Activated CD8-positive, alpha-beta T cell treated with anti-CD3 and anti-CD28 coated beads, Interleukin-2, amount 10 ng/mL, durations not matched to agents 7 days and 5 days (primary cell): ENCODE results near the gene OR1A1. TPM values are rescaled to one million over a fixed set of nuclear protein-coding genes. Genes with fewer than 3 reads are reported as not detected.
"Not testable (repeated sequence)": the region's sequence is repeated elsewhere in the genome, so short reads cannot be mapped to it uniquely, and the experiment has no call there.

Experiments
- ATAC-seq: fragments of 150-1000 bp; cut with Tn5 transposase; one replicate; pipeline ENCODE4 v1.10.0; 2021; ENCODE audit warnings: moderate library complexity
- CTCF ChIA-PET: fragments of 350-600 bp; sonication (Branson Sonifier 250); formaldehyde crosslinking; loops from one replicate; lab custom pipeline; 2021; ENCODE audit warnings: antibody characterized with exemption; lab: Charles Lee
- POLR2A ChIA-PET: fragments of 350-600 bp; sonication (Branson Sonifier 250); formaldehyde crosslinking; loops from one replicate; lab custom pipeline; 2021; ENCODE audit warnings: antibody characterized with exemption; lab: Charles Lee
- DNase-seq: peaks from one replicate; pipeline ENCODE4 v3.0.0-alpha.2; 2020
- H3K27ac Mint-ChIP-seq: one replicate; pipeline ENCODE4 v1.8.0; 2021; ENCODE audit warnings: mild to moderate bottlenecking, mixed read lengths
- H3K27me3 Mint-ChIP-seq: one replicate; pipeline ENCODE4 v1.8.0; 2021; ENCODE audit warnings: low read depth, mixed read lengths
- H3K36me3 Mint-ChIP-seq: one replicate; pipeline ENCODE4 v1.8.0; 2021; ENCODE audit warnings: low read depth, mixed read lengths
- H3K4me1 Mint-ChIP-seq: one replicate; pipeline ENCODE4 v1.8.0; 2021; ENCODE audit warnings: low read depth, mixed read lengths
- H3K4me3 Mint-ChIP-seq: one replicate; pipeline ENCODE4 v1.8.0; 2021; ENCODE audit warnings: mild to moderate bottlenecking, mixed read lengths
- H3K9me3 Mint-ChIP-seq: one replicate; pipeline ENCODE4 v1.8.0; 2022; ENCODE audit warnings: mixed read lengths; ENCODE audit not compliant: insufficient read depth
- total RNA-seq, 2 experiments: library from RNA; stranded (reverse); gene quantifications; one replicate each; pipeline ENCODE4 v1.2.3, GENCODE V29; 2021

OR1A1 gene
- not detected for total RNA-seq

- POLR2A ChIA-PET: no interaction called here
- no peak within 1 kb of the TSS for H3K27ac Mint-ChIP-seq
- peaks cover 6% of the 10 kb centered on the region for H3K27me3 Mint-ChIP-seq
- CTCF ChIA-PET: no interaction called here
- no peak for DNase-seq
- no peaks in the 10 kb centered on the region for H3K4me1 Mint-ChIP-seq
- H3K4me3 Mint-ChIP-seq: no peak within 1 kb of the TSS
- ATAC-seq: no peak
- H3K9me3 Mint-ChIP-seq: no peaks in the 10 kb centered on the region
- no peaks in the 10 kb centered on the region for H3K36me3 Mint-ChIP-seq
These were observed at the start of gene OR1A1 for GRCh38 chr17:3207367-3207766. TSS of gene OR1A1 (plus strand) at chr17:3207667. CDS start at chr17:3215621, 7,954 bp downstream.

GRCh38 chr17:3167574-3167973, 39.9 kb upstream of the OR1A1 start:
- H3K27me3 Mint-ChIP-seq: peaks cover 3% of the 10 kb centered on the region
- DNase-seq (no peak), ATAC-seq (no peak)
- peaks cover 2% of the 10 kb centered on the region for H3K9me3 Mint-ChIP-seq
- no peaks in the 10 kb centered on the region for H3K36me3 Mint-ChIP-seq
- H3K4me1 Mint-ChIP-seq: peaks cover 2% of the 10 kb centered on the region
- ChIA-PET POLR2A (no interaction called here), CTCF (no interaction called here)
- H3K4me3 Mint-ChIP-seq: no peak overlapping the region
- H3K27ac Mint-ChIP-seq: no peak overlapping the region

GRCh38 chr17:3189961-3190360, 17.5 kb upstream of the OR1A1 start:
- Mint-ChIP-seq H3K36me3 (no peaks in the 10 kb centered on the region), H3K27ac (no peak overlapping the region), H3K4me1 (no peaks in the 10 kb centered on the region), H3K27me3 (peaks cover 9% of the 10 kb centered on the region), H3K4me3 (no peak overlapping the region), H3K9me3 (no peaks in the 10 kb centered on the region)
- no peak for DNase-seq
- ChIA-PET POLR2A (no interaction called here), CTCF (no interaction called here)
- no peak for ATAC-seq

- H3K9me3 Mint-ChIP-seq: no peaks in the 10 kb centered on the region
- DNase-seq (no peak), ATAC-seq (no peak)
- ChIA-PET POLR2A (no interaction called here), CTCF (no interaction called here)
- peaks cover 8% of the 10 kb centered on the region for H3K27me3 Mint-ChIP-seq
- no peaks in the 10 kb centered on the region for H3K36me3 Mint-ChIP-seq
- no peaks in the 10 kb centered on the region for H3K4me1 Mint-ChIP-seq
- no peak within 1 kb of the TSS for H3K27ac Mint-ChIP-seq
- H3K4me3 Mint-ChIP-seq: no peak within 1 kb of the TSS
These were observed 10.2 kb upstream of the OR1A1 start, which contains the start of gene OR1A2 for GRCh38 chr17:3197219-3197618. TSS of gene OR1A2 (plus strand) at chr17:3197519. CDS start at chr17:3197519, 0 bp downstream.

GRCh38 chr17:3208484-3208883, 1.0 kb downstream of the OR1A1 start:
- no peak for ATAC-seq
- ChIA-PET CTCF (no interaction called here), POLR2A (no interaction called here)

GRCh38 chr17:3213001-3213400, 5.5 kb downstream of the OR1A1 start:
- Mint-ChIP-seq H3K4me1 (no peaks in the 10 kb centered on the region), H3K36me3 (no peaks in the 10 kb centered on the region), H3K9me3 (no peaks in the 10 kb centered on the region), H3K27ac (no peak overlapping the region), H3K4me3 (no peak overlapping the region), H3K27me3 (peaks cover 5% of the 10 kb centered on the region)
- DNase-seq (no peak), ATAC-seq (no peak)
- CTCF ChIA-PET: no interaction called here
- POLR2A ChIA-PET: no interaction called here

More at GRCh38 chr17:3208484-3208883, 1.0 kb downstream of the OR1A1 start:
- Mint-ChIP-seq H3K36me3 (no peaks in the 10 kb centered on the region), H3K27me3 (peaks cover 7% of the 10 kb centered on the region), H3K4me3 (no peak overlapping the region), H3K9me3 (no peaks in the 10 kb centered on the region), H3K4me1 (no peaks in the 10 kb centered on the region), H3K27ac (no peak overlapping the region)
- no peak for DNase-seq

- H3K9me3 Mint-ChIP-seq: no peaks in the 10 kb centered on the region
- no peak for ATAC-seq
- CTCF ChIA-PET: no interaction called here
- peaks cover 5% of the 10 kb centered on the region for H3K27me3 Mint-ChIP-seq
- DNase-seq: no peak
- H3K4me1 Mint-ChIP-seq: no peaks in the 10 kb centered on the region
- H3K36me3 Mint-ChIP-seq: no peaks in the 10 kb centered on the region
- H3K27ac Mint-ChIP-seq: no peak overlapping the region
- no peak overlapping the region for H3K4me3 Mint-ChIP-seq
- POLR2A ChIA-PET: no interaction called here
These were observed 6.1 kb downstream of the OR1A1 start for GRCh38 chr17:3213587-3213986.

- POLR2A ChIA-PET, H3K27ac Mint-ChIP-seq, CTCF ChIA-PET, H3K4me3 Mint-ChIP-seq, ATAC-seq, DNase-seq, H3K36me3 Mint-ChIP-seq, H3K9me3 Mint-ChIP-seq, H3K27me3 Mint-ChIP-seq: not testable (repeated sequence)
- H3K4me1 Mint-ChIP-seq: peaks cover 15% of the 10 kb centered on the region
These were observed 12.5 kb downstream of the OR1A1 start for GRCh38 chr17:3219978-3220377.

- Mint-ChIP-seq H3K4me3 (peak overlapping the region; percentile 54), H3K4me1 (peaks cover 15% of the 10 kb centered on the region), H3K9me3 (no peaks in the 10 kb centered on the region), H3K27me3 (peaks cover 4% of the 10 kb centered on the region), H3K27ac (no peak overlapping the region), H3K36me3 (no peaks in the 10 kb centered on the region)
- no peak for DNase-seq
- POLR2A ChIA-PET: no interaction called here
- ATAC-seq: no peak
- CTCF ChIA-PET: no interaction called here
These were observed 14.4 kb downstream of the OR1A1 start for GRCh38 chr17:3221850-3222249.

- ChIA-PET CTCF (no interaction called here), POLR2A (no interaction called here)
- Mint-ChIP-seq H3K4me1 (peaks cover 15% of the 10 kb centered on the region), H3K9me3 (no peaks in the 10 kb centered on the region), H3K27me3 (peaks cover 4% of the 10 kb centered on the region), H3K27ac (peak overlapping the region; percentile 50), H3K36me3 (no peaks in the 10 kb centered on the region), H3K4me3 (peak overlapping the region; percentile 54)
- DNase-seq: peak; percentile 25
- ATAC-seq: peak; percentile 58
These were observed 15.0 kb downstream of the OR1A1 start for GRCh38 chr17:3222505-3222904.

GRCh38 chr17:3224721-3225352, 17.4 kb downstream of the OR1A1 start:
- H3K4me3 Mint-ChIP-seq, H3K36me3 Mint-ChIP-seq, H3K27me3 Mint-ChIP-seq, H3K9me3 Mint-ChIP-seq, ATAC-seq, POLR2A ChIA-PET, H3K27ac Mint-ChIP-seq, DNase-seq, CTCF ChIA-PET: not testable (repeated sequence)
- peaks cover 15% of the 10 kb centered on the region for H3K4me1 Mint-ChIP-seq

- DNase-seq, H3K9me3 Mint-ChIP-seq, H3K4me1 Mint-ChIP-seq, CTCF ChIA-PET, POLR2A ChIA-PET, H3K27ac Mint-ChIP-seq, ATAC-seq, H3K36me3 Mint-ChIP-seq, H3K4me3 Mint-ChIP-seq, H3K27me3 Mint-ChIP-seq: not testable (repeated sequence)
These were observed 24.8 kb downstream of the OR1A1 start for GRCh38 chr17:3232300-3232699.

GRCh38 chr17:3238685-3239084, 31.2 kb downstream of the OR1A1 start:
- H3K4me1 Mint-ChIP-seq, H3K36me3 Mint-ChIP-seq, POLR2A ChIA-PET, CTCF ChIA-PET, H3K27ac Mint-ChIP-seq, H3K4me3 Mint-ChIP-seq, ATAC-seq, H3K9me3 Mint-ChIP-seq, DNase-seq, H3K27me3 Mint-ChIP-seq: not testable (repeated sequence)
